HG03095 (cell line): ENCODE measurements around the gene SLC16A6.
"Not testable (repeated sequence)": the region's sequence is repeated elsewhere in the genome, so short reads cannot be mapped to it uniquely, and the experiment has no call there.

Experiments
- ATAC-seq: cut with Tn5 transposase; IDR thresholded peaks from one replicate; pipeline ENCODE4 v1.9.1; 2021; ENCODE audit warnings: moderate library complexity; ENCODE audit not compliant: unreplicated experiment

SLC16A6 gene, protein sequence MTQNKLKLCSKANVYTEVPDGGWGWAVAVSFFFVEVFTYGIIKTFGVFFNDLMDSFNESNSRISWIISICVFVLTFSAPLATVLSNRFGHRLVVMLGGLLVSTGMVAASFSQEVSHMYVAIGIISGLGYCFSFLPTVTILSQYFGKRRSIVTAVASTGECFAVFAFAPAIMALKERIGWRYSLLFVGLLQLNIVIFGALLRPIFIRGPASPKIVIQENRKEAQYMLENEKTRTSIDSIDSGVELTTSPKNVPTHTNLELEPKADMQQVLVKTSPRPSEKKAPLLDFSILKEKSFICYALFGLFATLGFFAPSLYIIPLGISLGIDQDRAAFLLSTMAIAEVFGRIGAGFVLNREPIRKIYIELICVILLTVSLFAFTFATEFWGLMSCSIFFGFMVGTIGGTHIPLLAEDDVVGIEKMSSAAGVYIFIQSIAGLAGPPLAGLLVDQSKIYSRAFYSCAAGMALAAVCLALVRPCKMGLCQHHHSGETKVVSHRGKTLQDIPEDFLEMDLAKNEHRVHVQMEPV

DNA sequence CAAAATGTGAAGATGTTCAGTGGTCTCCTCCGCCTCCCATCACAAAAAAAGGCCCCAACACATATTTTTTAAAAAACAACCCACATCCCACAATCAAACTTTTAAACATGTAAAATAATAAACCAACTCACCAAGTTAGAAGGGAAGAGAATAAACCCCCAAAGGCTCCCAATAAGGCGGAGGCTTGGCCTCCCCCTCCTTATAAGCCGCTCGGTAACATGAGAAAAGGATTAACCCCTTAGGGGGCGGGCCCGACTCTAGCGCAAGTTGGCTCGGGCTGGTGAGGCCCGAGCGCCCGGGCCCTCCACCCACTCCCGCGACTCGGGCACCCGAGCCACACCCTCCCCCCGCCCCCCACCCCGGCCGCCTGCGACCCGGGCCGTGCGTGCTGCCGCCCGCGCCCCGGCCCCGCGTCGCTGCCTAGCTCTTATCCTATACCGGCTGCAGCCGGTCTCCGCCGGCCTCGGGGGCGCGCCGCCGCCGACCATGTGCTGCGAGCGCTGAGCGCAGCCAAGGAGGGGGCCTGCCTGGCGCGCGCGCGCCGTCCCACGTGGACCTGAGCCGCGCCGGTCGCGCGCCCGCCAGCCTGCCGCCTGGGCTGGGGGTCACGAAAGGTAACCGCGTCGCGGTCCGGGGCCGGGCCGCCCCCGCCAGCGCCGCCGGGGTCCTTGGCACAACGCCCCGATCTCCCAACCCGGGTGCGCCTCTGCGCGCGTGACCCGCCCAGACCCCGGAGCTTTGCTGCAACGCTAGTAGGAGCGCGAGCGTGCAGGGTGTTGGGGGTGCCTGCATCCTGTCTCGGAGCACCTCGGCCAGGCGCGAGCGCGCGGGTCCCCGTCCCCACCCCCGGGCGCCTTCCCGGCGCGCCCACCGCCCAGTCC is at the start of gene SLC16A6, which contains the start of gene ARSG:
TSS of gene SLC16A6 (minus strand) at position 173 of the 881 bp plus-strand sequence. CDS start 12,807 bp downstream, outside the sequence.
TSS of gene ARSG (plus strand) at position 541 of the 881 bp plus-strand sequence. CDS start 15,999 bp downstream, outside the sequence.
- peak; percentile 46 for ATAC-seq

DNA sequence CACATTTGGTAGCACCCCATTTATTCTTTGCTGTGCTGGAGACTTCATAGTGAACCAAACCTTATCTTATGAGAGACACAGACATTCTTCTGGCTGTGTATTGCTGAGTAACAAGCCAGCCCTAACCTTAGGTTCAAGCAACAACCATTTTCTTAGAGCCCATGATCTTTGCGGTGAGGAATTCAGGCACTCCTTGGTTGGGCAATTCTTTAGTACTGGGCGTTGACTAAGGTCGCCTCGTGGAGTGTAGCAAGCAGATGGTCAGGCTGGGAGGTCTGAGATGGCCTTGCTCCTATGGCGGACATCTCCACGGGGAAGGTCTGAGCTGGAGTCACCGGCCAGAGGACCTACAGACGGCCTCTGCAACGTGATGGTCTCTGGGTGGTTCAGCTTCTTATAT is 43.5 kb upstream of the SLC16A6 start:
- ATAC-seq = no peak

GRCh38 chr17:68331932-68332331 is 41.0 kb upstream of the SLC16A6 start:
- ATAC-seq = not testable (repeated sequence)

DNA sequence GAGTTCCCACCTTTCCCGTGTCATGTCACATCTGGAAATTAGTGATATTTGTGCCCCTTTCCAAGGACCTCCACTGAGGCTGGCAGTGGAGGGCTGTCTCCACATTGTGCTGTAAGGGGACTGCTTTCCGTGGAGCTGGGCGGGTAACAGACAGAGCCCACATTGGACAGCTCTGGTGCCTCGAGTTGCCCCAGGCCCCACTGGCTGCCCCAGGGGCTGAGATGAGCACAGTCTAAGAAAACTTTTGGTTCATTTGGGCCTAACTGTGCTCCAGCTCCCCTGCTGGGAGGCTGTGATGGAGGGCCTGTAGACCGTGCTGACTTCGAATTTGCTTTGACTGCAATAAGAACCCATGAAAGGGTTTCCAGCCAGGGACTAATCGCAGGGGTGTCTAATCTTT is 38.4 kb upstream of the SLC16A6 start:
- ATAC-seq = no peak

DNA sequence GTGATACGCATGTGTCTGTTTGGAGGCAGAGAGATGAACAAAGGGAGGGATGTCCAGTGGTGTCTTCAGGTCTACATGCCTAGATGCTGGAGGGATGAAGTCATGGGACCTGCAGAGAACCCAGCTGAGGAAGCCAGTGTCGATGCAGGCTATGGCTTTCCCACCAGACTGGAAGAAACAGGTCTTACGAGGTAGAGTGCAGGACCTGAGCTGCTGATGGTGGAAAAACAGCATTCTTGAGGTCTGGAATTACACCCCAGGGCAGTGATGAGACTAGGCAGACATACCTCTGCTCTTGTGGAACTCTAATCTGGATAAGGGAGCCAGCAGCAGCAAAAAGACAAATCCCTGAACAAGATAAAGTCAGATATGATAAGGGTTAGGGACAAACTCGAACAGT is 37.7 kb upstream of the SLC16A6 start:
- ATAC-seq = no peak

- no peak for ATAC-seq
Measured at GRCh38 chr17:68327823-68328557, 37.1 kb upstream of the SLC16A6 start.

- ATAC-seq = no peak
Measured at GRCh38 chr17:68326681-68327080, 35.8 kb upstream of the SLC16A6 start.

- no peak for ATAC-seq
Measured at GRCh38 chr17:68325961-68326360, 35.0 kb upstream of the SLC16A6 start.

DNA sequence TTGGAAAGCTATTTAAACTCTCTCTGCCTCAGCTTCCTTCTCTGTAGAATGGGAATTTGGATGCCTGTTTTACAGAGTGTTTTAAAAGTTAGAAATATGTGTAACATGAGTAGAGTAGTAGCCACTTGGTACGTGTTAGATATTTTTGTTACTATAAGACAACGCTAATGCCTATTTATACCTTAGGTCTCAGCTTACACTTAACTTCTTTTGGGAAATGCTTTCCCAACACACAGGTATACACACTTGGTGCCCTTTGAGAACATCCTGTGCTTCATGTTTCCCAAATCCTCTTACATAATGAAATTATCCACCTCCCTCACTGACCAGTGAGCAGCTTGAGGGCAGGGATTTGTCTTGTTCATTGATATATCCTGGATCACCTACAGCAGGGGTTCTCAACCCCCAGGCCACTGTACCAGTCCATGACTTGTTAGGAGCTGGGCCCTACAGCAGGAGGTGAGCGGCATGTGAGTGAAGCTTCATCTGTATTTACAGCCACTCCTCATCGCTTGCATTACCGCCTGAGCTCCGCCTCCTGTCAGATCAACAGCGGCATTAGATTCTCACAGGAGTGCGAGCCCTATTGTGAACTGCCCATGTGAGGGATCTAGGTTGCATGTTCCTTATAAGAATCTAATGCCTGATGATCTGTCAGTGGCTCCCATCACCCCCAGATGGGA is 33.9 kb upstream of the SLC16A6 start:
- no peak for ATAC-seq

- ATAC-seq = no peak
Measured at GRCh38 chr17:68324114-68324513, 33.2 kb upstream of the SLC16A6 start.

DNA sequence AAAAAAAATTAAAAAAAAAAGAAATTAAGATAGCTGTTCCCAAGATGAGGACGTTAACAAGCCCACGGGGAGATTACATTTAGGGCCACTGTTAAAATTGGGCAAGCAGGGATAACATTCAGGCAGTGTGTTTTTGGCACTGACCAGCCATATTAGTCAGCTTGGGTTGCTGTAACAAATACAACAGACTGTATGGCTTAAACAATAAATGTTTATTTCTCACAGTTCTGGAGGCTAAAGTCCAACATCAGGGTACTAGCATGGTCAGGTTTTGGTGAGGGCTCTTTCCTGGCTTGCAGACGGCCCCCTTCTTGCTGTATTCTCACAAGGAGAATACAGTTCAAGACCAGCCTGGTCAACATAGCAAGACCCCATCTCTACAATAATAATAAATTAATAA is 31.7 kb upstream of the SLC16A6 start:
- ATAC-seq = no peak

DNA sequence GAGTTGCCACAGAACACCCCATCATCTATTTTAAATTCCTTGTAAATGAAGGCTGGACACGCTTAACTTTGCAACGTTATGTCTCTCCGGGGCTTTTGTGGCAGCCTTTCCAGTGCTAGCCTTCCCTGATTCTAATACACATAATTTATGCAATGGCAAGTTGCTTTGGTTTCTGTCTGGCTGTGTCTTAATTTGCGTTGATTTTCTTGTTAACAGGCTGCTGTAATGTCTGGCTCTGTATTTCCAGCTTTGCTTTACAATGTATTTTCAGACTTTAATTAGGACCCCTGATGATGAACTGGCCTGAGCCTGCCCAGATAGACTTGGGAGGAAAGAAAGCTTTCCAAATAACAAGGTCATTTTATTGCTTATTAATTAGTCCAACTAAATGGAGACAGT is 30.6 kb upstream of the SLC16A6 start:
- no peak for ATAC-seq

DNA sequence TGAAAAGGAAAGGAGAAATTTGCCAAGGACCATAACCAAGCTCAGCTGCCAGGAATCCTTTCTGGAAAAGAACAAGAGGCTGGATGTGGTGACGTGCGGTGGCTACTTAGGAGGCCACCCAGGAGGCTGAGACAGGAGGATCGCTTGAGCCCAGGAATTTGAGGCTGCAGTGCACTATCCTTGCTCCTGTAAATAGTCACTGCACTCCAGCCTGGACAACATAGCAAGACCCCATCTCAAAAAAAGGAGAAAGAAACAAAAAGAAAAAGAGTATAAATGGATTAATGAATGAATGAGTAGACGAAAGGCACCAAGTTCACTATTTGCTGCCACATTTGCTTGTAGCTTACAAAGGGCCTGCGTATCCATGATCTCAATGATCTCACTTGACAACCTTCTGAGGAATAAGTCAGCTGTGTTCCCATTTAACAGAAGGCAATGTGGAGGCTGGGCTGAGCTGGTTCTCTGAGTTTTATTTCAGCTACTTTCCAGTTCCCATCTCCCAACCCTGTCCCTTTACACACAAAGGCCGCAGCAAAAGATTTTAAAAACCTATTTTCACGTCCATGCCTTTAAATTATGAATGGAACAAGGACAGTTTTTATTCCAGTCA is 30.1 kb upstream of the SLC16A6 start:
- ATAC-seq = no peak

DNA sequence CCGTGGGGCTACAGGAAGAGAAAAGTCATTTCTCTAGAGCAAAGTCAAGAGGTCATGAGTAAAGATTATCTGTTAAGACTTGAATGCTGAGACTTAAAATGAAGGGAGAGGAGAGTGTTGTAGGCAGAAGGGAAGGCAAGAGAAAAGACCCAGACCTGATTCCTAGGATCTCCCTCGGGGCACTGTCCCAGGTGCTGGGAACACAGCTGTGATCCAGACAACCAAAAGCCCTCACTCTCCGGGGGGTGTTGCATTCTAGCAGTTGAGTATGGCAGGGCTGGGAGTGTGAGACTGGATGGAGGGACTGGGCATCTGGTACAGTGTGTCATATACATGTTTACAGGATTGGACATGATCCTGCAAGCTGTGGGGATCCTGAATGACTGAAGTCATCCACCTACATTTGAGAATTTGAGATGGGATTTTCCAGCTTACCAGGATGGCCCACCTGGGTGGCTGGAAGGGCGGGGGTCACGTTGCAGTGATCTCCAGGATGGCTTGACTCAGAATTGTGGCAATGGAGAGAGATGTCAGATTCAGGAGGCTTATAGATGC is 29.5 kb upstream of the SLC16A6 start:
- ATAC-seq = no peak

DNA sequence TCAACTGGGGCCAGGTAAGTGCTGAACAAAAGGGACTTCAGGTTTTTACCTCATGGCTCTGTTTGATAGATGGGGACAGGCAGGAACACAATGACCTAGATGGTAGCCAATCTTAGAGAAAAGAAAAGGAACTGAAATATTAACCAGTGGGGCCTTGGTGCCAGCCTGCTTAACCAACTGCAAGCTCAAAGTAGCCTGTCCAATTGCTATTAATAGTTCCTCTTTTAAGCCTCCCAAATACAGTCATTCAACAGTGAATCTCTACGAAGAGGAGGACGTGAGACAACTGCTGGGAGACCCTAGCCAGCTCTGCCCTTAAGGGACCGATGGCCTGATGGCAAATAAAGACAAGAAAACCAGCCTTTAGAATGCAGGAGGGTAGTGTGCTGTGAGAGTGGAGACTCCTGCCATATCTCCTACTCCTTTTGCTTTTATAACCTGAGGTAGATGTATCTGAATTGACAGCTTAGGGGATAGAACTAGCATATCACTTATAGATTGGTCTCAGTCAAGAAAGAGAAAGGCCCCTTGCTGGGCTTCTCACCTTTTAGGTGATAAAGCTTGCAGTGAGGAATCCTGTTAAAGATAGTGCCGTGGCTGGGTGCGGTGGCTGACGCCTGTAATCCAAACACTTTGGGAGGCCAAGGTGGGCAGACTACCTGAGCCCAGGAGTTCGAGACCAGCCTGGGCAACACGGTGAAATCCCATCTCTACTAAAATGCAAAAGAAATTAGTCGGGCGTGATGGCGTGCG is 28.7 kb upstream of the SLC16A6 start:
- no peak for ATAC-seq

DNA sequence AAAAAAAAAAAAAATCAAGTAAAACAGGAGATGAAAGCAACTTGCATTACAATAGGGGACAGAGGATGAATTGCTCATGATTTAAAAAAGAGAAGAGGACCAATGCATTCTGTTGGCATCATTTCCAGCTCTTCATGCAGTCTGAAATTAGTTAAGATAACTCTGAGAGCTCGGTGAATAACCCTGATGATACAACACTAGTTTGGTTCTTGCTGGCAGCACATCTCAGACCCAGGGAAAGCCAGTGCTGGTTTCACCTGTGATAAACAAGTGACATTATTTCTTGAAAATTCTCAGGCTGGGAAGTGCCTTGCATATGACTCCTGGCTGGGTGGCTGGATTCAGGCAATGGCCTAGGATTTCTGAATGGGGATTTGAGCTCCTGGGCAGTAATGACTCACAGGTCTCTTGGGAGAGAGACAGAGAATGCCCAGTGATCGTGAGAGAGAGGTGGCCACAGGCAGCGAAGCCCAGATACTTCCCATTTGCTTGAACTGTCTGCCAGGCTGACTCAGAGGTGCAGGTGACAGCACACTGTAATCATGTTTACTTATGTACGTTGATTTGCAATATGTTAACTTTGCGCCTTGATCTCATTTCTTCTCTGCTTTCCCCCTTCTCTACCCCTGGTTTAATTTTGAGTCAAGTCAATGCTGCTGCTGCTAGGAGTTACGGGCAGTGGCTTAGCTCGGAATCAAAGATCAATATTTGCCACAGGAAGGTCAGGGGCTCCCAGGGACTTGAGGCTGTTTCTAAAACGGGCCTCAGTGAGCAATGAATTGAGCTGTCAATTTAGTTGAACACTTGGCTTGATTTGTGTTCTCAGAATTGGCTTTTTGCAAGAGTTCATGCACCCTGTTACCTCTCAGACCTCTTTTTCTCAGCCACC is 27.4 kb upstream of the SLC16A6 start:
- ATAC-seq = no peak

DNA sequence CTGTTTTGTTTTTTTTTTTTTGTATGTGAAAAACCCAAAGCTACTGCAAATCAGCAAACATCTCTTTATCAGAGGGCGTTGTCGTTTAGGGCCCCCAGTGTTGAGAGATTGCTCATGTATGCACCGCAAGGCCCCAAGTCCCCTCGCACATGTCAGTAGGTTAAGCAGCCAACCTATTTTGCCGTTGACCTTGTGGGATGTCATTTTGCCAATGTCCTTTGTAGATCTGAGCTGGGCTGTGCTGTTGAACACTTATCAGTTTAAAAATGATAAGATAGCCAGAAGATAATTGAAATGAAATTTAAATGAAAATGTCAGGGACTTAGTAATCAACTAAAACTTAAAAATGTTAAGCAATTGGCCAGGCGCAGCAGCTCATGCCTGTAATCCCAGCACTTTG is 26.5 kb upstream of the SLC16A6 start:
- no peak for ATAC-seq

- ATAC-seq = no peak
Measured at GRCh38 chr17:68315930-68316329, 25.0 kb upstream of the SLC16A6 start.
